MG63 (cell line): Measurements from ENCODE around the gene MPDU1. TPM values are rescaled to one million over a fixed set of nuclear protein-coding genes. Genes with fewer than 3 reads are reported as not detected.

Source experiments
- DNase-seq: peaks from one replicate; pipeline ENCODE4 v3.0.0-alpha.2; 2020
- H3K27me3 ChIP-seq: fragments of 250-450 bp; sonication (Bioruptor Pico); 2 replicates; pipeline ENCODE4 v1.5.1; 2020; ENCODE audit warnings: mild to moderate bottlenecking, moderate library complexity
- H3K36me3 ChIP-seq: fragments of 250-450 bp; sonication (Bioruptor Pico); 2 replicates; pipeline ENCODE4 v1.5.1; 2020; ENCODE audit warnings: mild to moderate bottlenecking, moderate library complexity
- H3K4me3 ChIP-seq: fragments of 250-450 bp; sonication (Bioruptor Pico); 2 replicates; pipeline ENCODE4 v1.5.1; 2020; ENCODE audit warnings: mild to moderate bottlenecking, moderate library complexity
- H3K9me3 ChIP-seq: fragments of 250-450 bp; sonication (Bioruptor Pico); 2 replicates; pipeline ENCODE4 v1.5.1; 2020; ENCODE audit warnings: mild to moderate bottlenecking, moderate library complexity
- total RNA-seq: library from RNA; depleted of rRNA; stranded (reverse); fragments of >200 nt; shearing (Covaris generic); gene quantifications from 2 replicates; pipeline ENCODE4 v1.2.3, GENCODE V29; 2014; ENCODE audit warnings: low replicate concordance; rRNA removed

Gene MPDU1
- 96.0 and 121 TPM in 2 replicates for total RNA-seq

DNA sequence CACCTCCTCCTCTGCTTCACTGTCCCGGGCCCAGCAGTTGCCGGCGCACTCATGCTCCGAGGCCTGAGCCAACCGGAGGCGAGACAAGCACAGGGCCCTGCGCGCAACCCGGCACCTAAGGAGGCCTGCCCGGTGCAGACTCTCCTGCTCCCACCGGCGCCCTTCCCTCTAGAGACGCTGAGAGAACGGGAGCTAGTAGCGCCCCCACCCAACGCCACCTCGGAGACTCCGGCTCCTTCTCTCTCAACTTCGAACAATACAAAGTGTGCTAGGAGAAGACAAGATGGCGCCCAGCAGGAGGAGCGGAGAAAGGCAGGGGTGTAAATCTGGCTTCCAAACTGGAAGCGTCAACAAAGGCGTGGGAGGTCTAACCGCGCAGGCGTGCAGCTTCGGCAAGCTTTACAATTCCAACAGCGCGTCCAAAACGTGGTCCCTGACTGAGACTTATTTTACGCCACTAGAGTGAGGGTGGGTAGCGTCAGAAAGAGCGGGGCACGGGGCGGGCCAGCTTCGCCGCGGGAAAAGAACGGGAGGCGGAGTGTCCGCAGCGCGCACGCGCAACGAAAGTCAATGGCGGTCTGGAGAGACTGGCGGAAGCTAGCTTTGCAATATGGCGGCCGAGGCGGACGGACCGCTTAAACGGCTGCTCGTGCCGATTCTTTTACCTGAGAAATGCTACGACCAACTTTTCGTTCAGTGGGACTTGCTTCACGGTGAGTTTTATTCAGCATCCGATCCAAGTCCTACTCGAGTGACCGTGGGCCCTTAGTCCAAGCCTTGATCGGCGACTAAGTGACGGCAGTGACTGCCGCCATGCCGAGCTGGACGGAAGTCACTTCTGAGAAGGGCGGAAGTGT is at the start of gene MPDU1:
TSS of gene MPDU1 (plus strand) at position 600 of the 857 bp plus-strand sequence. CDS start at position 611, 11 bp downstream.
- no peaks in the 10 kb centered on the region for H3K27me3 ChIP-seq
- peak within 1 kb of the TSS; percentile 83 for H3K4me3 ChIP-seq
- H3K36me3 ChIP-seq, result peaks cover 5% of the 10 kb centered on the region; the same call in 1 of the 2 replicates
- no peaks in the 10 kb centered on the region for H3K9me3 ChIP-seq
- DNase-seq, result peak; percentile 89

DNA sequence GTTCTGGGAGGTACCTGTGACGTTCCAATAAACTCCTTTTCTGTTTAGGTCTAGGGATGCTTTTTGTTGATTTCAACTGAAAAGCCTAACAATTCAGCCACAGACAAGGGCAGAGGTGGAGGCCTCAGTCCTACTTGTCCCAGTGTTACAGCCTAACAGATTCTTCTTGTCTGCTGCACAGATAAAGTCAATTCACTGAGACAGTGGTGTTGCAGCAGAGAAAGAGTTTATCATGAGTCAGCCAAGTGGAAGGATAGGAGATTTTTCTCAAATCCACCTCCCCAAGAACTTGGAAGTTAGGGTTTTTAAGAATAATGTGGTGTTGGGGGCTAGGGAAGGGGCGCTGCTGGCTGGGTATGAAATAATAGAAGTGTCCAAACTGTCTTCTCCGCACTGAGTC is 45.6 kb upstream of the MPDU1 start:
- H3K9me3 ChIP-seq, result peaks cover 5% of the 10 kb centered on the region; the same call in 1 of the 2 replicates
- no peaks in the 10 kb centered on the region for H3K27me3 ChIP-seq
- H3K36me3 ChIP-seq, result no peaks in the 10 kb centered on the region
- no peak overlapping the region for H3K4me3 ChIP-seq
- DNase-seq, result no peak

DNA sequence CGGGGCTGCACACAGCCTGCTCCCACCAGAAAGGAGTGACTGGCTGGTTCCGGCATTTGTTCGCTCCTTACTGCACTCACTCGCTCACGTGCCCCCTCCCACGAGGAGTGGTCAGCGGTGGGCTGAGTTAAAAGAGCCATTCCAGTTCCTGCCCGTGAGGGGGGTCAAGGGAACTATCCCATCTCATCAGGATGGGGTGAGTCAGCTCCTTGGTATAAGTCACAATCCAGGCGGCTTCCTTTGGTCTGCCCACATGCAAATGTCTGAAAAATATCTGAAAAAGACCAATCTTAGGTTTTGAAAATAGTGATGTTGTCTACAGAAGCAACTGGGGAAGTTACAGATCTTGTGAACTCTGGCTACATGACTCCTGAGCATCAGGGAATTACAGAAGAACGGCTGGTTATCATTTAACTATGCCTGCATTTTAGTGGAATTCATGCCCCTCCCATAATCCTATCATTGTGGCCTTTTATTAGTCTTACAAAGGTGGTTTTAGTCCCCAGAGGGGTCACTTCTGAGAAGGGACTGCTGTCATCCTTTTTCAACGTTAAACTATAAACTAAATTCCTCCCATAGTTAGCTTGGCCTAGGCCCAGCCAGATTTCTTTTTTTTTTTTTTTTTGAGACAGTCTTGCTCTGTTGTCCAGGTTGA is 44.6 kb upstream of the MPDU1 start:
- no peaks in the 10 kb centered on the region for H3K27me3 ChIP-seq
- peaks cover 5% of the 10 kb centered on the region; the same call in 1 of the 2 replicates for H3K9me3 ChIP-seq
- no peaks in the 10 kb centered on the region for H3K36me3 ChIP-seq
- H3K4me3 ChIP-seq, result no peak overlapping the region
- no peak for DNase-seq

DNA sequence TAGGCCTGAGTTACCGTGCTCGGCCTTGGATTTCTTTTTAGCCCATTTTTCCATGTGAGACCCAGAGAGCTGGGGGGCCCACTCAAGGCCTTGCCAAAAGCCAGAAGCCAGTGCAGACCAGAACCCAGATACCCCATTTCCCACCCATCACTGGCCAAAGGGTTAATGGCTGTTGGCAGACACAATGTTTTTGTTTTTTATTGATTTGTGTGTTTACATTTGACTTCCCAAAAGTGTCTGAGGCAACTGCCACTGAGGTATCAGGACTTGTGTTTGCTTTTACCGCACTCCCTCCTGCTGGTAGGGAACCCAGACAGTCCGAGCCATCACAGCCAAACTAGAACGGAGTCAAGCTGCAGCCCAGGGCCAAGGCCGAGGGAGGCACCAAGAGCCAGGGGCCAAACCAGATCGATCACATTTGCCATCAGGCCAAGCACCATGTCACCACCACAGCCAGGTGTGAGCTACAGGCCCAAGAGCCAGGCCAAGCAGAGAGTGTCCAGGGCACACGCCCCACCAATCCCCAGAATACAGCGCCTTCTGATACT is 42.5 kb upstream of the MPDU1 start:
- Histone ChIP-seq H3K36me3 (no peaks in the 10 kb centered on the region), H3K27me3 (no peaks in the 10 kb centered on the region), H3K4me3 (no peak overlapping the region), H3K9me3 (peaks cover 5% of the 10 kb centered on the region; the same call in 1 of the 2 replicates)
- DNase-seq, result no peak

DNA sequence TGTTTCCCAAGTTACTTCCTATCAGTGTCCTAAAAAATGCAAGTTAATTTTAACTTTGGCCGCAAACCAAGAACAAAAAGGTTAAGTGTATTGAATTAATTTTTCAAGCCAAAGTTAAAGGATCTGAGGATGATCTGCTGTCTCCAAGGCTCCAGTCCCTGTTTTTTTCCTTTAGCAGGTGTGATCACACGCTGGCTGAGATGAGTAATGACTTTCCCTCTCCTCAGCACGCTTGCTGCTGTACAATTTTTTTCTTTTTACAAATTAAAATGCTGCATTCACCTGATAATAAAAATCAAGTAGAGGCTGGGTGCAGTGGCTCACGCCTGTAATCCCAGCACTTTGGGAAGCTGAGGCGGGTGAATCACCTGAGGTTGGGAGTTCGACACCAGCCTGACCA is 38.7 kb upstream of the MPDU1 start:
- no peaks in the 10 kb centered on the region for H3K9me3 ChIP-seq
- H3K36me3 ChIP-seq, result no peaks in the 10 kb centered on the region
- DNase-seq, result no peak
- no peaks in the 10 kb centered on the region for H3K27me3 ChIP-seq
- no peak overlapping the region for H3K4me3 ChIP-seq

DNA sequence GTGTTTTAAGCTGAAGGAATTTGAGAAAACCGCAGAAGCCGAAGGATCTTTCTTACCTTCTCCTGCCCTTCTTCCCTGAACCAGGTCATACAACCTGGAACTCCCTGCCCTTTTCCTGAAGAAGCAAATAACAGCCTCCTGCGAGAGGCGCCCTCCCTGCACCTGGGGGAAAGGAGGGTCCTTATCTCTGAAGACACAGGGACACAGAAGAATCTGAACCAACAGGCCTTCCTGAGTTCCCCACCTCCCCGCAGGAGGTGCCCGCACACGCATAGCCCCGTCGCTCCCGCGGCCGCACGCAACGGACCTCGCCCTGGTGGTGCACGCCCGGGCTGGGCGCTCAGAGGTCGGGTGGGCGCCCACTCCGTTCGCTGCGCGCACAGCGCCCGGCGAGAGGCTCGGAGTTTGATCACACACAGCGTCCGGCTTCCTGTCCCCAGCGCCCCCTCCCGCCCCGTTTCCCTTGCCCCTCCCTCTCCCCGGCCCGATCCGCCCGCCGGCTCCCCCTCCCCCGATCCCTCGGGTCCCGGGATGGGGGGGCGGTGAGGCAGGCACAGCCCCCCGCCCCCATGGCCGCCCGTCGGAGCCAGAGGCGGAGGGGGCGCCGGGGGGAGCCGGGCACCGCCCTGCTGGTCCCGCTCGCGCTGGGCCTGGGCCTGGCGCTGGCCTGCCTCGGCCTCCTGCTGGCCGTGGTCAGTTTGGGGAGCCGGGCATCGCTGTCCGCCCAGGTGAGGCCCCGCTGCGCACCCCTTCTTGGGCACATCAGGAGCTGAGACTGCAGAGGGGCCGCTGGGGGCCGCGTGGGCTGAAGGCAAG is 34.9 kb upstream of the MPDU1 start, which contains the start of gene TNFSF12:
TSS of gene TNFSF12 (plus strand) at position 474 of the 816 bp plus-strand sequence. CDS start at position 570, 96 bp downstream.
- DNase-seq, result peak; percentile 31
- peak within 1 kb of the TSS; percentile 48 for H3K4me3 ChIP-seq
- no peaks in the 10 kb centered on the region for H3K36me3 ChIP-seq
- no peaks in the 10 kb centered on the region for H3K9me3 ChIP-seq
- no peaks in the 10 kb centered on the region for H3K27me3 ChIP-seq

DNA sequence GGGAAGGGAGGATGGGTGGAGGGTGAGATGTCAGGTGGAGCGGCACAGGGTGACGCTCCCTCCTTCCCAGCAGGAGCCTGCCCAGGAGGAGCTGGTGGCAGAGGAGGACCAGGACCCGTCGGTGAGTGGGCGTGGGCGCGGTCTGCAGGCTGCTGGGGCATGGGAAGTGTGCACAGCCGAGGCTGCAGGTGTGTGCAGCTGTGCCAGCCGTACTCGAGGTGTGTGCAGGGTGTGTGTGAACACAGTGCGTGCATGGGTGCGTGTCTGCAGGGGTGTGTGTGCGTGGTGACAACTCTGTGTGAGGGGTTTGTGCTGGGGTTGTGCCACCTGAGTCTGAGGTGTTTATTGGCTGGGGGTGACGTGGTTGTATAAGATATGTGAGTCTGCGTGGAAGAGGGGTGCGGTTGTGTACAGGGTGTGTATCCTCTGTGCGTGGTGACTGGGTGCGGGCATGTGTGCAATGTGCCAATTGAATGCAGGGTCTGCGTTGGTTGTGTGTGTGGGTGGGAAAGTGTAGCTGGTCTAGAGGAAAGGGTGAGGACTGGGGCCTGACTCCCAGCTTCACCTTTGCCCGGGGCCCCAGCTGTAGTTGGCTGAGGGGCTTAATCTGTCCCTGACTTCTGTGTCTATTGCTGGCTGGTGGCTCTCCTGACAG is 34.1 kb upstream of the MPDU1 start:
- Histone ChIP-seq H3K27me3 (no peaks in the 10 kb centered on the region), H3K36me3 (no peaks in the 10 kb centered on the region), H3K4me3 (peak overlapping the region; percentile 48; the same call in 1 of the 2 replicates), H3K9me3 (no peaks in the 10 kb centered on the region)
- DNase-seq, result no peak

DNA sequence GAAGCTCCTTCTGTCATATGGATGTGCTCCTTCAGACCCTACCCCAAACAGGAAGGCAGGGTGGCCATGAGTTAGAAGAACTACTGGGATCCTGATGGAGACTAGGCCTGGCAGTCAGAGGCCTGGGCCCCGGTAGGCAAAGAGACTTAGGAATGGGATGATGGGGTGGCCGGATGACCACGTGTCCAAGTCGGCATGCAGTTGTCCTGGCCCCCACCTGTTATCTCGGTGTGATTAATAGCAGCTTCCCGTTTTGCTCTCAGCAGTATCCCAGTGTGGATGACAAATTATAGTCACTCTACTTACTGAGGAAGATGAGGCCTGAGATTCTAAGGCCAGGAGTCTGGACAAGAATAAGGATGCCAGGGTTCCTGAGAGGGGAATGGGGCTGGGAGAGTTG is 33.3 kb upstream of the MPDU1 start:
- Histone ChIP-seq H3K36me3 (no peaks in the 10 kb centered on the region), H3K9me3 (no peaks in the 10 kb centered on the region), H3K4me3 (no peak overlapping the region), H3K27me3 (no peaks in the 10 kb centered on the region)
- DNase-seq, result no peak

DNA sequence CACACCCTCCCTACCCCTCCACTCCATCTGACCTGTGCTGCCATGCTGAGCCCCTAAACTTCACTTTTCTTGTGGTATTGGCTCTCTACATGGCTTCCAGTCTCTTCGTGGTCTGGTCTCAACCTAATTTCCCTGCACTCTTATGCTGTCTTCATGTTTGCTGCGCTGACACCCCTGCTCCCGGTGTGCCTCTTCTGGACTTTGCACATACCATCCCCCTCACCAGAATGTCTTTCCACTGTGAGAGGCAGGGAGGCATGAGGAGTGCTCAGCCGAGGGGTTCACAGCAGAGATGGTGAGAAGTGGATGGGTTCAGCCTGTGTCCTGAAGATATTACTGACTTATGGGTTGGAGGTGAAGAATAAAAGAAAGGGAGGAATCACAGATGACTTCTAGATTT is 32.3 kb upstream of the MPDU1 start:
- Histone ChIP-seq H3K4me3 (no peak overlapping the region), H3K27me3 (no peaks in the 10 kb centered on the region), H3K36me3 (no peaks in the 10 kb centered on the region), H3K9me3 (no peaks in the 10 kb centered on the region)
- DNase-seq, result no peak

DNA sequence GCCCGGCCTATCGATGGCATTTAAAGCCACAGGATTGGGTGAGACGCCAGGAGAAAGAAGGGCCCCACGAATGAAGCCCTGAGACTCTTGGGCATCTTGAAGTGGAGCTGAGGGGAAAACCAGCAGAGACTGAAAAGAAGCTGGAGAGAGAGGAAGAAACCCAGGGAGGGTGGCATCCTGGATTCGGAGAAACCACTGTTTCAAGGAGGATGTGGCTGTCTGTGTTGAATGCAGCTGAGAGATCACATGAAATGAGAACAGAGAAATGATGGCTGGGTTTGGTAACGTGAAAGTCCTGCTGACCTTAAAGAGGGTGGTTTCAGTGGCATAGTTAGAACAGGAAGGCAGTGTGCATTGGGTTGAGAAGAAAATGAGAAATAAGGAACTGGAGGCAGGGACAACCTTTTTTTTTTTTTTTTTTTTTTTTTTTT is 31.0 kb upstream of the MPDU1 start:
- no peaks in the 10 kb centered on the region for H3K27me3 ChIP-seq
- no peaks in the 10 kb centered on the region for H3K9me3 ChIP-seq
- H3K4me3 ChIP-seq, result no peak overlapping the region
- no peaks in the 10 kb centered on the region for H3K36me3 ChIP-seq
- DNase-seq, result no peak

DNA sequence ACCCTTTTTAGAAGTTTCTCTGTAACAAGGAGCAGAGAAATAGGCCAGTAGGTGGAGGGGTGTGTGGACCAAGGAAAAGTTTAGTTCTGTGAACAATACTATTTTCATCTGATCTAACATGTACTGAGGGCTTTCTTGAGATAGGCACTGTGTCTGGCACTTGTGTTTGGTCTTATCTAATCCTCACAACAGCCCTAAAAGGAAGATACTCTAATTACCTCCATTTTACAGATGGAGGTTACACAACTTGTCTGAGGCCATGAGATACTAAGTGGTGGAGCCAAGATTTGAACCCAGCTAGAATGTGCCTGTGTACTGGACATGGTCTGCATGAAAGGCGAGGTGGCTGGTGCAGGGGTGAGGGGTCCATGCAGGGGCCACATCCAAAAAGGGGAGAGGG is 30.3 kb upstream of the MPDU1 start:
- no peak for DNase-seq
- Histone ChIP-seq H3K9me3 (no peaks in the 10 kb centered on the region), H3K27me3 (no peaks in the 10 kb centered on the region), H3K4me3 (no peak overlapping the region), H3K36me3 (no peaks in the 10 kb centered on the region)

DNA sequence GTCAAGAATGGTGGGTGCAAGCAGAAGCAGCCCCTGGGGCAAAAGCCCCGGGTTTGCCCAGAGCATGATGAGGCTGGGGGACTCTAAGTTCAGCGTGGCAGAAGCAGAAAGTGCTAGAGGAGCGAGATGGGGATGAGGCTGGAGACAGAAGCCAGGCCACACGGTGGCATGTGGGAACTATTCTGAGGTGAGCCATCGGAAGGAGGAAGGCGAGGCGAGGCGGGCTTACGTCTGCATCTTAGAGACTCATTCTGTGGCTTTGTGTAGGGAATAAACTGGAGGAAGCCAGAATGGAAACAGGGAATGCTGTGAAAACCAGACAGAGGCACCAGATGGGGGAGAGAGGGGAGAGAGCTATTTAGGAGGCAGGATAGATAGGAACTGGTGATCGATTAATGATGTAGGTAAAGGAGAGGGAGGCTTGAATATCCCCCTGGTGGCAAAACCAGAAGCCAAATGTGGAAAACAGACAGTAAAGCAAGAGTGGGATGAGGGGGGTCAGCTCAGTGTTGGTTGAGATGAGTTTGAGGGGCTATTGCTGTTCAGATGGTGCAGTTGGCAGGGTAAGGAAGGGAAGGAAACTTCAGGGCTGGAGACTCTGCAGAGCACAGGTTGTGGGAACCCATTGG is 28.2 kb upstream of the MPDU1 start:
- Histone ChIP-seq H3K4me3 (no peak overlapping the region), H3K9me3 (no peaks in the 10 kb centered on the region)
- no peak for DNase-seq

DNA sequence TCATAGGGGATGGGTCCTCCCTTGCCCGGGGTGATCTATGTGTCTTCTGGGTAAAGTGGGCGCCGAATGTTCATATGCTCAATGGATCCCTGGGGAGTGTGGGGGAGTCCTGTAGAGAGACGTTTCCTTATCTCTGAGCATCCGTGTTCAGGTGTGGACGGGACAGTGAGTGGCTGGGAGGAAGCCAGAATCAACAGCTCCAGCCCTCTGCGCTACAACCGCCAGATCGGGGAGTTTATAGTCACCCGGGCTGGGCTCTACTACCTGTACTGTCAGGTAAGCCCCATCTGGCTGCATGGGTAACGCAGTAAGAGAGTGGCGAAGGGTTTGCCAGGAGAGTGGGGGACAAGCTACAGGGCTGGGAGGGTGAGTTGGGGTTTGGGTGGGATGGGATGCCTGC is 27.0 kb upstream of the MPDU1 start:
- Histone ChIP-seq H3K9me3 (no peaks in the 10 kb centered on the region), H3K27me3 (no peaks in the 10 kb centered on the region), H3K36me3 (no peaks in the 10 kb centered on the region), H3K4me3 (no peak overlapping the region)
- DNase-seq, result no peak

More for the DNA sequence above, 28.2 kb upstream of the MPDU1 start:
- no peaks in the 10 kb centered on the region for H3K27me3 ChIP-seq
- no peaks in the 10 kb centered on the region for H3K36me3 ChIP-seq

DNA sequence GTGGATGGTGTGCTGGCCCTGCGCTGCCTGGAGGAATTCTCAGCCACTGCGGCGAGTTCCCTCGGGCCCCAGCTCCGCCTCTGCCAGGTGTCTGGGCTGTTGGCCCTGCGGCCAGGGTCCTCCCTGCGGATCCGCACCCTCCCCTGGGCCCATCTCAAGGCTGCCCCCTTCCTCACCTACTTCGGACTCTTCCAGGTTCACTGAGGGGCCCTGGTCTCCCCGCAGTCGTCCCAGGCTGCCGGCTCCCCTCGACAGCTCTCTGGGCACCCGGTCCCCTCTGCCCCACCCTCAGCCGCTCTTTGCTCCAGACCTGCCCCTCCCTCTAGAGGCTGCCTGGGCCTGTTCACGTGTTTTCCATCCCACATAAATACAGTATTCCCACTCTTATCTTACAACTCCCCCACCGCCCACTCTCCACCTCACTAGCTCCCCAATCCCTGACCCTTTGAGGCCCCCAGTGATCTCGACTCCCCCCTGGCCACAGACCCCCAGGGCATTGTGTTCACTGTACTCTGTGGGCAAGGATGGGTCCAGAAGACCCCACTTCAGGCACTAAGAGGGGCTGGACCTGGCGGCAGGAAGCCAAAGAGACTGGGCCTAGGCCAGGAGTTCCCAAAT is 26.4 kb upstream of the MPDU1 start:
- H3K4me3 ChIP-seq, result no peak overlapping the region
- H3K9me3 ChIP-seq, result no peaks in the 10 kb centered on the region
- no peak for DNase-seq
- H3K27me3 ChIP-seq, result no peaks in the 10 kb centered on the region
- H3K36me3 ChIP-seq, result no peaks in the 10 kb centered on the region

DNA sequence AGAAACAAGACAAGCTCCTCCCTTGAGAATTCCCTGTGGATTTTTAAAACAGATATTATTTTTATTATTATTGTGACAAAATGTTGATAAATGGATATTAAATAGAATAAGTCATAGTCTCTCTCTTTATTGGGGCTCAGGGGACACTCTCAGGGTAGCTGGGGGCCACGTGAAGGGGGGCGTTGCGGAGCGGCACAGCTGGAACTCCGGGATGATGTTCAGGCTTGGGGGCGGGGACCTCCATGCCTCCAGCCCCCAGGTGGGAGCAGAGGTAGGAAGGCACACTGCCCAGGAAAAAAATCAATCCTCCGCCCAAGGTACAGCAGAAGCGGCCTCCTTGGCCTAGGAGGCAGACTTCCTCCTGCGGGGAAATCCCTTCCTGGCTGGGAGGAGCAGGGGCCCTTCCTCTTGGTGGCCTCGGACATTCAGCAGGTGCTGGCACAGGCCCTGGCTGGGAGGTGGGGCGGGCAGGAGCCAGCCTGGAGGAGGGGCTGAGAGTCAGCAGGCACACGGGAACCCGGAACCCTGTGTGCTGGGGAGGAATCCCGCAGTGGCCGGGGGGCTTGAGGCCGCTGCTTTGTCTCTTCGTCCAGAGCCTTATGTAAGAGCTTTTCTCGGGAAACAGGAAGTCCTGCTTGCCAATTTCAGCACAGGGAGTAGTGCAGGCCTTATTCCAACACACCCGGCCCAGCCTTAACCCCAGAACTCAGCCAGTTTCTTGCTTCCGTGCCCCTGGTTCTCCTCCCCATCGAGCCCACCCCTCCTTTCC is 25.7 kb upstream of the MPDU1 start:
- no peak overlapping the region for H3K4me3 ChIP-seq
- no peaks in the 10 kb centered on the region for H3K9me3 ChIP-seq
- H3K36me3 ChIP-seq, result no peaks in the 10 kb centered on the region; the same call in 1 of the 2 replicates
- DNase-seq, result peak; percentile 58
- no peaks in the 10 kb centered on the region for H3K27me3 ChIP-seq
